Stimulated activated naive CD4-positive, alpha-beta T cell (primary cell): ENCODE results near the gene ADAMTS6.
"Not testable (repeated sequence)": the region's sequence is repeated elsewhere in the genome, so short reads cannot be mapped to it uniquely, and the experiment has no call there.

Source experiments
- DNase-seq, 6 experiments: peaks; one replicate each; lab custom pipeline; 2025; lab: John Stamatoyannopoulos, UW

ADAMTS6 gene, protein sequence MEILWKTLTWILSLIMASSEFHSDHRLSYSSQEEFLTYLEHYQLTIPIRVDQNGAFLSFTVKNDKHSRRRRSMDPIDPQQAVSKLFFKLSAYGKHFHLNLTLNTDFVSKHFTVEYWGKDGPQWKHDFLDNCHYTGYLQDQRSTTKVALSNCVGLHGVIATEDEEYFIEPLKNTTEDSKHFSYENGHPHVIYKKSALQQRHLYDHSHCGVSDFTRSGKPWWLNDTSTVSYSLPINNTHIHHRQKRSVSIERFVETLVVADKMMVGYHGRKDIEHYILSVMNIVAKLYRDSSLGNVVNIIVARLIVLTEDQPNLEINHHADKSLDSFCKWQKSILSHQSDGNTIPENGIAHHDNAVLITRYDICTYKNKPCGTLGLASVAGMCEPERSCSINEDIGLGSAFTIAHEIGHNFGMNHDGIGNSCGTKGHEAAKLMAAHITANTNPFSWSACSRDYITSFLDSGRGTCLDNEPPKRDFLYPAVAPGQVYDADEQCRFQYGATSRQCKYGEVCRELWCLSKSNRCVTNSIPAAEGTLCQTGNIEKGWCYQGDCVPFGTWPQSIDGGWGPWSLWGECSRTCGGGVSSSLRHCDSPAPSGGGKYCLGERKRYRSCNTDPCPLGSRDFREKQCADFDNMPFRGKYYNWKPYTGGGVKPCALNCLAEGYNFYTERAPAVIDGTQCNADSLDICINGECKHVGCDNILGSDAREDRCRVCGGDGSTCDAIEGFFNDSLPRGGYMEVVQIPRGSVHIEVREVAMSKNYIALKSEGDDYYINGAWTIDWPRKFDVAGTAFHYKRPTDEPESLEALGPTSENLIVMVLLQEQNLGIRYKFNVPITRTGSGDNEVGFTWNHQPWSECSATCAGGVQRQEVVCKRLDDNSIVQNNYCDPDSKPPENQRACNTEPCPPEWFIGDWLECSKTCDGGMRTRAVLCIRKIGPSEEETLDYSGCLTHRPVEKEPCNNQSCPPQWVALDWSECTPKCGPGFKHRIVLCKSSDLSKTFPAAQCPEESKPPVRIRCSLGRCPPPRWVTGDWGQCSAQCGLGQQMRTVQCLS (N-terminal part only)

DNA sequence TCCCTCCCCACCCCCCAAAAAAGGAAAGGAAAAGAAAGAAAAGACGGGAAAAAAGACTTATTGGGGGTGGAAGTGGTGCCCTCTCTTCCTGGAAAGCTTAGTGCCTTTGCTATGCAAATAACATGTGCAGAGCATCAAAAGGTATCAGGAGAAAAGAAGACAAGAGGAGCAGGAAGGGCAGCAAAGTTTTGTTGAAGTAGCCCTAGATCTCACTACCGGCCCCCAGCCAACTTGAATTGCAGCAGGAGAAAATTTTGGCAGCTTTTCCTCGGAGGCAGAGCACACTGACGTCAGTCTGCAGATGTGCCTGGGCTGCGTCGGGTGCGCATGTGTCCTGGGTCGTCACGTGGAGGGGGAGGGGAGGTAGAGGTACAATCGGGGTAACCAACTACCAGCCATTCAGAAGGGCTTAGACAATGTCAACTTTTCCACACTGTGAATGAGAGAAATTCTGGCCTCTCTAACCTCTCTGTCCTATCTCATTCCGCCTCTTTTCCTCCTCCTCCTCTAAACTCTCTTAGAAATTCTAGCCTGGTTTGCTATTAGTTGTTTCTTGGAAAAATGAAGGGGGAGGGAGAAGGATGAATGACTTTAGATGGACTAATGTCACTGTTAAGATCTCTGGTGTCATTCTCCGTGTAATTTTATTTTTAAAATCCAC, at the start of gene ADAMTS6:
ADAMTS6 (minus strand) TSS at position 286 of the 661 bp plus-strand sequence. CDS start 8,247 bp downstream, outside the sequence.
- peak; percentile 46 to 73 (median 64) for DNase-seq

DNA sequence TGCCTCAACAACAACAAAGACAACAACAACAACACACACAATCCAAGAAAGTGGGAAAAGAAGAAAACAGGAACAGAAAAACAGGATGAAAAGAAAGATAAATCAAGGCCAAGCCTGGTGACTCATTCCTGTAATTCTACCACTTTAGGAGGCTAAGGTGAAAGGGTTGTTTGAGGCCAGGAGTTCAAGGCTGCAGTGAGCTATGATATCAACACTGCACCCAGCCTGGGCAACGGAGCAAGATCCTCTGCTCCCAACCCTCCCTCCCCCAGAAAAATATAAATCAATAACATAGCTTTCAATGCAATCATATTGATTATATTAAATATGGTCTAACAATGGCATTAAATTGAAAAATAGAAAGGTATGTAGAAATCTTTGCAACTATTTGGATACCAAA, 49.2 kb upstream of the ADAMTS6 start:
- no peak for DNase-seq

DNA sequence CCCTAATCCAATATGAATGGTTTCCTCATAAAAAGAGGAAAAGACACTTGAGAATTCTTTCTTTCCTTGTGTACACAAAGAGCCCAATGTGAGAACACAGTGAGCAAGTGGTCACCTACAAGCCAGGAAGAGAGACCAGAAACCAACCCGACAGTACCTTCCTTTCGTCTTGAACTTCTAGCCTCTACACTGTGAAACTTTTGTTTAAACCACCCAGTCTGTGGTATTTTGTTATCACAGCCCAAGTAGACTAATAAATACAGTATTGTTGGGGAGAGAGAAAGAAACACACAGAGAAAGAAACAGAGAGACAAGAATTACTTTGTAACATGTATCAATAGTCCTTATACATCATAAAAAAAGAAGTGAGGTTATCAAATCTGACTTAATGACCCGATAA, 44.0 kb upstream of the ADAMTS6 start:
- no peak for DNase-seq

DNA sequence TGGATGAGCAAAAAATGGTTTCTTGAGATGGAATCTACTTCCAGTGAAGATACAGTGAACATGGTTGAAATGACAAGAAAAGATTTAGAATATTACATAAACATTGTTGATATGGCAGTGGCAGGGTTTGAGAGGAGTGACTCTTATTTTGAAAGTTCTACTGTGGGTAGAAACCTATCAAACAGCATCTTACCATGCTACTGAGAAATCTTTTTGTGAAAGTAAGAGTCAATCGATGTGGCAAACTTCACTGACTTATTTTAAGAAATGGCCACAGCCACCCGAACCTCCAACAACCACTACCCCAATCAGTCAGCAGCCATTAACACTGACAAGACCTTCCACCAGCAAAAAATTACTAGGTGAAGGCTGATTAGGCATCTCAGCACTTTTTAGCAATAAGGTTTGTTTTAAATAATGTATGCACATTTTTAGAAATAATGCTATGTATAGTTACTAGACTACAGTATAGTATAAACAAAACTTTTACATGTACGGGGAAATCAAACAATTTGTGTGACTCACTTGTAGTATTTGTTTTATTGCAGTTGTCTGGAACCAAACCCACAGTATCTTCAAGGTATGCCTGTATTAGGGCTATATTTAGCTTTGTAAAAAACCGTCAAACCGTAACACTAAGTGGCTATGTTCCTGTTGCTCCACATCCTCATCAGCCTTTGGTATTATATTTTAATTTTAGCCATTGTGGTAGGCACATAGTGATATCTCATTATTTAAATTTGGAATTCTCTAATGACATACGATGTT, 30.6 kb upstream of the ADAMTS6 start:
- DNase-seq: no peak

DNA sequence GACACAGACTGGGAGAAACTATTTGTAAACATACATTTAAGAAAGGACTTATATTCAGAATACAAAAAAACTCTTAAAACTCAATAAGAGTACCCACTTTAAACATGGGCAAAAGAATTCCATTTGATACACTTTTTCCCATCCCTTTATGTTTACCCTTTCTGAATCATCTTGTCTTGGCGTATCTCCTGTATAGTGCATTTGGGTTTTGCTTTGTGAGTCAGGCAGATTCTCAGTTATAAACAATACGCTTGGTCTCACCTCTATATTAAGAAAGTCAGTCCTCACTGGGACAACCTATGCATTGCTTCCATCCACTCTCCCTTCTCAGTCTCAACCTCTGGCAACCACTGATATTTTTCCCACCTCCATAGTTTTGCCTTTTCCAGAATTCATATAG, 27.3 kb upstream of the ADAMTS6 start:
- no peak for DNase-seq

DNA sequence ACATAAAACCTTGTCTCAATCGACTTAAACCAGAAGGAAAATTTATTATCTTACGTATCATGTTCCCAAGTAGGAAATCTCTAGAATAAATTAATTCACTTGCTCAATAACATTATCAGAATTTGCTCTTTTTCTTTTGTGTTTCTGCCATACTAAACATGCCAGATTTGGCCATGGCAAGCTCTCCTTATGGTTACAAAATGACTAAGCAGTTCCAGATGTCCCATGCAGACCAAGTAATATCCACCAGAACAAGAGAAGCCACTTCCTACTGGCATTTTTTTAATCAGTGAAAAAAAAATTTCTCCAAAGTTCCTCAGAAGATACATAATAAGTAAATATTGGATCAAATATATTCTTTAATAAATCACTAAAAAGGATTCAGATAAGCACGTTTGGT, 25.2 kb upstream of the ADAMTS6 start:
- DNase-seq: no peak

DNA sequence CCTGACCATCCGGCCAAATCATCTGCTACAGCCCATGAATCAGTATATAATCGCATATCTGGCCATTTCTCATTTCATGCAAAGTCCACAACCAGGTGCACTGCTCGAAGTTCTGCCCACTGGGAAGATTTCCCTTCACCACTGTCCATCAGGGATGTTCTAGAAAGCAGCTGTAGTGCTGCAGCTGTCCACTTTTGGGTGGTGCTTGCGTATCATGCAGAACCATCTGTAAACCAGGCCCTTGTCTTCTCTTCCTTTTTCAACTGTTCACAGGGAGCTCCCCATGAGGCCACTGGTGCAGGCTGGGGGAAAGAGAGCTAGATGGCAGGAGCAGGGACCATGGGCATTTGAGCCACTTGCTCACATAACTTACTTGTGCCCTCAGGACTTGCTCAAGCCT, 7.4 kb upstream of the ADAMTS6 start:
- DNase-seq: no peak

DNA sequence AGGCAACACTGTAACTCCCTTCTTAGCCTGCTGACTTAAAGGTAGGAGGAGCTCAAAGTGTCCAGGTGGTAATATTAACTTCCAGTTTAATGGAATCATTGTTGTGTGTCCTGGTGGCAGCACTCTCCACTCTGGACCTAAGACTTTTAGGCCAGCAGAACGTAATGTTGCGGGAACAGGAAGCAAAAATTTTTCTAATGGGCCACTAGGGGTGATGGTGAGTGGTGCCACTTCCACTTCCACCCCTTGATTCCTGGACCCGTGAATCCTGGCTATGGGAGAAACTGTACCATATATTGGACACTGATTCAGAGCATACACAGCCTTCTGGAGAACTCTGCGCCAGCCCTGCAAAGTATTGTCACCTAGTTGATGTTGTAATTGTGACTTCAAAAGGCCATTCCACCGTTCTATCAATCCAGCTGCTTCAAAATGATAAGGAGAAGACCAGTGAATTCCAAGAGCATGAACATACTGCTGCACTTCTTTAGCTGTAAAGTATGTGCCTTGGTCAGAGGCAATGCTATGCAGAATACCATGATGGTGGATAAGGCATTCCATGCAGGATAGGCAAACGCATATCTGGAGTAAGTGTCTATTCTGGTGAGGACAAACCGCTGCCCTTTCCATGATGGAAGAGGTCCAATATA, 6.4 kb upstream of the ADAMTS6 start:
- DNase-seq: not testable (repeated sequence)

DNA sequence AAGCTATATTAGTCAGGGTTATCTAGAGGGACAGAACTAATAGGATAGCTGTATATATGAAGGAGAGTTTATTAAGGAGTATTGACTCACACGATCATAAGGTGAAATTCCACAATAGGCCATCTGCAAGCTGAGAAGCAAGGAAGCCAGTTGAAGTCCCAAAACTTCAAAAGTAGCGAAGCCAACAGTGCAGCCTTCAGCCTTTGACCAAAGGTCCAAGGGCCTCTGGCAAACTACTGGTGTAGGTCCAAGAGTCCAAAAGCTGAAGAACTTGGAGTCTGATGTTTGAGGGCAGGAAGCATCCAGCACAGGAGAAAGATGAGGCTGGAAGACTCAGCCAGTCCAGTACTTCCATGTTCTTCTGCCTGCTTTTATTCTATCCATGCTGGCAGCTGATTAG, 5.1 kb upstream of the ADAMTS6 start:
- not testable (repeated sequence) for DNase-seq

DNA sequence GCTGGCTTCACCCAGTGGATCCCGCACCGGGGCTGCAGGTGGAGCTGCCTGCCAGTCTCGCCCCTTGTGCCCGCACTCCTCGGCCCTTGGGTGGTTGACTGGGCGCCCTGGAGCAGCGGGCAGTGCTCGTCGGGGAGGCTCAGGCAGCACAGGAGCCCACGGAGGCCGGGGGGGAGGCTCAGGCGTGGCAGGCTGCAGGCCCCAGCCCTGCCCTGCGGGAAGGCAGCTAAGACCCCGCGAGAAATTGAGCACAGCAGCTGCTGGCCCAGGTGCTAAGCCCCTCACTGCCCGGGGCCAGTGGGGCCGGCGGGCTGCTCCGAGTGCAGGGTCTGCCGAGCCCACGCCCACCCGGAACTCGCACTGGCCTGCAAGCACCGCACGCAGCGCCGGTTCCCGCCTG, 3.7 kb upstream of the ADAMTS6 start:
- DNase-seq: no peak

DNA sequence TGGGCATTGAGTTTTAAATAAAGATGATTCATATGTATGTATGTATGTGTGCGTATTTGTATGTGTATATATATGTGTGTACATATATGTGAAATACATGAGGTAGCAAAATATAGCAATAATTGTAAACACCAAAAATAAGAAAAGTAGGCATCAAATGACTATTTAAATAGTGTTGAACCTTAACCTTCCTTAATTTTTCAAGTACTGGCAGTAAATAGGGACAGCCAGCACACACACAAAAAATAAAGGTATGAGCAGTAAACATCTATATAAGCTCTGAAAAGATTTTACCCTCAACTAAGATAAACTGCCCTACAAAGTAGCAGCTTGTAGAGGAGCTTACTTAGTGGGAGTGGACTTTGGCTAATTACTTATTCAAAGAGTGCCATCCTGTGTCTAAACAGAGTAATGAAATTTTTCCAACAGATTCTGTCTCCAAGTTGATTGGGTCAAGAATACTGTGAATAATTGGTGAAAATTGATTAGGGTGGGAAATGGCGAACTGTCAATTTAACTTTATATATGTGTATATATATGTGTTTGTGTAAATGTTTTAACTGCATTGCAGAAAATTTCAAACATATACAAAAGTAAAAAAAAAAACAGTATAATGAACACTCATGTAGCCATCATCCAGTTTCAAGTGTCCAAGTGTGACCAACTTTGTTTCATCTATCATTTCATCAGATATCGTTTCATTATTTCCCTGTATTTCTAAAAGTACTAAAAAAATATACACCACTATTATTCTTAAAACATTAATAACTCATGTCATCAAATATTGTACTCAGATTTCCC, 2.0 kb upstream of the ADAMTS6 start:
- DNase-seq: peak in 3 of 6 experiments; percentile 12 to 52 (median 42)

DNA sequence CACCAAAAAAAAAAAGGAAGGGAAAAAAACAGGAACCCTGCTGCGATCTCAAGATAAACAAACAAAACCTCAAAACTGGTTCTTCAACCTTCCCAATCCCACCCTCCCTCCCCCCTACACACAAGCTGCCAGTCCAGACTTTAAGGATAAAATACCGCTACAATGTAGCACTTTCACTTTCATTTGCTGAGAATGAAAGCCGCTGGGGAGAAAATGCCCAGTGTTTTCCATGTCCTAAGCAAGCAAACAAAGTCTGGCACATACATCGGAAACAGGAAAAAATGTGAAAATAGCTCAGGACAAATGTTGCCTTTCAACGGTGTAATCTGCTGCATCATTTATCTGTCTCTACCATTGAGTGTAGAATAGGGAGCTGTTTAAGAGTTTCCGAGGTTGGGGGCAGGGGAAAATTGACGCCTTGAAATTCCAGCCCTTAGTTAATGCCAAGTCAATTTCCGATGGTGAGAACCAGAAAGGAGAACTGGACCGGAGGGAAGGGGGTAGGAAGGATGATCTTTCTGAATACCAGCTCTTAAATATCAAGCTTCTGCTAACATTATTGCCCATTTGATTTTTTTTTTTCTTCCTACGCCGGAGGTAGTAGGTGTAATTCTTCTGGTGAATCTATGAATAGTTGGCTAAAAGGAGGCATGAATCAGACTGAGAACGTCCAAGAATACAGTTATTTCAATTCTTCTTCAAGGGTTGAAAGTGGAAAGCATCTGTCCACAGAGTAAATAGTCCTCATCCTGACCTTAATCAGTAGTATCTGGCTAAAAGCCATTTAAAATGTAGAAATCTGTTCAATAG, 1.2 kb upstream of the ADAMTS6 start:
- peak in 2 of 6 experiments; percentile 11 to 53 for DNase-seq

DNA sequence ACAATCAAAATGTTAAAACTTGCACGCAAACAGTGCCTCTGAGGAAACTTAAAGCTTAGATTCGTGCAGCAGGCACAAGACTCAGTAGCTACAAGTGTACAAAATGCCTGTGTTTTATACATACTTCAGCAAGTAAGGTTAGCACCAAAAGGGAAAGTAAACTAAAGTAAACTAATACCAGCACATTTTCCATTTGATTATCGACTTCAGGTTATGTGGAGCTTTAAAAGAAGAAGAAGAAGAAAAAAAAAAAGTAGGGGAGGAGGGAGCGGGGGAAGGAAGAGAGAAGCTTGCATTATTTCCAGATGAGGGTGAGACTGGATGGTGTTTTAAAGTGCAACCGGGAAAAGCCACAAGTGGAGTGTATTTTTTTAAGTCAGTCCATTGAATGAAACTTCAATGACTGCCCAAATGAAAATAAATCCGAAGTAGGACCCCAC, 596 bp upstream of the ADAMTS6 start:
- DNase-seq: peak in 2 of 6 experiments; percentile 26 to 50

DNA sequence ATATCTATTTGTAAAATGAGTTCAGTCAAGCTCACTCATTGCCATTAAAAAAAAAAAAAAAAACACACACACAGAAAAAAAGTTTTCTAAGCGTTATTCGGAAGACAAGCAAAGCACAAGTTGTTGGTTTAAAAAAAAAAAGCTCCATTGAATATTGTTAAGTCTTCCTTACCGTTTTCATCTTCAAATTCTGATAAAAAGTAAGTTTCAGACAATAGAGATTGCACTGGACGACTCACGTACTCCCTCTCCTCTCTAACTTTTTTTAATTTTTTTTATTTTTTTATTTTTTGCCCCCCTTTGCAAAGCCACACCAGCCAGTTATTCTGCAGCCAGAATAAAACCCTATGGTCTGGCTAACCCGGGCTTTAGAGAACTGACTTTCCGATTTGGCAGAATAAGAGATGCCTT, 544 bp downstream of the ADAMTS6 start:
- DNase-seq: peak in 1 of 6 experiments; percentile 28

DNA sequence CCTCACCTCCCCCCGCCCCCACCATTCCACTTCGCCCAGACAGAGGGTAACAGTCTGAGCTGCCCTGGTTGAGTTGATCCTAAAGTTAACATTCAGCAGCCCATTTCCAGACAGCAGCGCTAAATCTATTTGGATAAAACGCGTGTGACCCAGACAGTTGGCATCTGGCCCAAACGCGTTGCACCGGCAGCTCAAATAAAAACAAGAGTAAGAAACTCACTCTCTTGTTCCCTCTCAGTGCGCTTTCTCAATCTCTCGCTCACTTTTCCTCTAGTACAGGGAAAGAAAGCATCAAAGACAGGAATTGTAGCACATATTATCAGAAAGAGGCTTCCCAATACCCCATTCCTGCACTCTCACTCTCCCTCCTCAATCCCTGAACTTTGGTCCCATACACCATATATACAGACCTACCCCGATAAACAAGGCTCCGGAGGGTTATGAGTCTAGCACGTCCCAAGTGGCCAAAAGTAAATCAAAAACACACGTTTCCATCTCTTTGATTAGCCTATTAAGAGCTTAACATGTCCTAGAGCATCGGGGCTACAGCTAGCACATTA, 1.3 kb downstream of the ADAMTS6 start:
- DNase-seq: peak; percentile 19 to 60 (median 23)

DNA sequence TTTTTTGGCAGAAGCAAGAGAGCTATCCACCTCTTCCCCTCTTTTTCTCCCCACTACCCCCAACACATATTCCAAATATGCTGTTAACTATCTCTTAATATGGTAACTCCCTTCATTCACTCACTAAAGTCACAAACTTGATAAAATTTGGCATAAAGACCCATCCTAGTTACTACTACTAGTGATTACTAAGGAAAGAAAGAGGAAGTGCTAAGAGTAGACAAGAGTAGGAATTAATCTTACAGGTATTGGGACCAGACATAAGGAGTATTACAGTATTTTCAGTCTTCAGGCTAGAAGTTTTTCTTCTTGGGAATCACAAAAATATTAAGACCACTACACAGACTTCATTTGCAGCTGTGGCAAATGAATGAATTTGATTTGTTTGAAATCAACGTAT, 2.2 kb downstream of the ADAMTS6 start:
- DNase-seq: no peak

DNA sequence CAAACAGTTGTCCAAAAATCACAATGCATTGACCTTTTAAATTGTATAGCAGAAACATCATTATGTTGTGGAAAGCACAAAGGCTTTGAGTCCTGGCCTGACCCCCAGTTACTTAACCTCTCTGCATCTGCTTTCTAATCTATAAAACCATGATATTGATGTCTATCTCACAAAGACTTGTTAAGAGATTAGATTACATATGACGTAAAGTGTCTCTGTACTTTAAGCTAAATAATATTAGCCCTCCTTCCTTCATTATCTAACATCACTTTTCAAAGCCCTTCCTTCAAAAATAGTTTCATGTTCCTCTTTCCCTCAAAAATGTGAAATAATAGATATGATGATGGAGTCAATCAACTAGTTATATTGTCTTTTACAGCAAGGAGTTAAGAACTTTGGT, 3.4 kb downstream of the ADAMTS6 start:
- DNase-seq: no peak

DNA sequence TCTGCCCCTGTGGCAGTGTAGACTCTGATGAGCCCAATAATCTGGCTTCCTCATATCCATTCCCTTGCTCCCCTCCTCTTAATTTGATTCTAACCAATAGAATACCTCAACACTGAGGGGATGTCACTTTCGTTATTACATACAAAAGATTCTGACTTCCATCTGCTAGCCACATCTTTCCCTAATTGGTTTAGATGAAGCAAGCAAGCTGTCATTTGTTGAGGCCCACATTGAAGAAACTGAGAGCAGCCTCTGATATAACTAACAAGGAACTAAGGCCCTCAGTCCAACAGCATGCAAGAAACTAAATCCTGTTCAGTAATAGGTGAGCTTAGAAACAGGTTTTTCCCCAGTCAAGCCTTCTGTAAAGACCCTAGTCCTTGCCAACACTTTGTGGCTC, 5.8 kb downstream of the ADAMTS6 start:
- DNase-seq: no peak

DNA sequence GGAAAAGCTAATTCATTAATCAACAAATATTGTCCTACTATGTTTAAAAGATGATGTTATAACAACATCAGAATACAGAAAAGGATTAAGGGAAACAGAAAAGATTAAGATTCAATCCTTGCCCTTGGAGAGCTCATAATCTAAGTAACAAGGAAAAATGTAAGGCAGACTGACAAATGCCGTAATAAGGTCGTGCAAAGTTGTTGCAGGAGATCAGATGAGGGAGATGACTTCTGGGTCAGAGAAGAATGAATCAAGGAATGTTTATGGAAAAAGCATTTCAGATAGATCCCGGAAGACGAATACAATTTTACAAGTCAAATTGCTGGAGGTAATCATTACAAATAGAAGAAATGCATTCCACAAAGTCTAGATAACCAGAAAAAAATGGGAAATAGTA, 6.4 kb downstream of the ADAMTS6 start:
- DNase-seq: no peak
